IMR-90 (cell line): Measurements from ENCODE around the gene TMEM245. TPM values are rescaled to one million over a fixed set of nuclear protein-coding genes. Genes with fewer than 3 reads are reported as not detected.

Experiments used
- ATAC-seq: fragments of 200-7000 bp; cut with Tn5 transposase; 2 replicates; pipeline ENCODE4 v1.9.1; 2020; ENCODE audit warnings: low read depth, mild to moderate bottlenecking, moderate library complexity
- BruUV-seq: library from RNA; stranded (reverse); fragments of 400-500 nt; replicated peaks from 2 replicates; lab custom pipeline; 2021; lab: Mats Ljungman, UMichigan
- CTCF ChIA-PET: fragments of 300-600 bp; formaldehyde crosslinking; extraction: SDS; loops from one replicate; lab custom pipeline; 2021; ENCODE audit warnings: antibody characterized with exemption; lab: Yijun Ruan, JAX
- POLR2A ChIA-PET: fragments of 300-600 bp; sonication (Branson Sonifier 250); formaldehyde crosslinking; loops from one replicate; lab custom pipeline; 2022; ENCODE audit warnings: antibody characterized with exemption; ENCODE audit not compliant: unreplicated experiment; lab: Charles Lee
- DNase-seq: peaks from one replicate; pipeline ENCODE4 v3.0.0; 2013
- H2AFZ ChIP-seq: replicated peaks from 2 replicates; pipeline ENCODE3; 2013; ENCODE audit warnings: low read length, mild to moderate bottlenecking; ENCODE audit not compliant: poor library complexity
- H2AK5ac ChIP-seq: 2 replicates; pipeline ENCODE4 v1.6.1; 2013; ENCODE audit warnings: low read depth, low read length, inconsistent platforms
- H2AK9ac ChIP-seq: replicated peaks from 2 replicates; pipeline ENCODE3; 2013; ENCODE audit warnings: mild to moderate bottlenecking, low read depth, low read length, moderate library complexity; ENCODE audit not compliant: poor library complexity
- H2BK120ac ChIP-seq: 2 replicates; pipeline ENCODE4 v1.6.1; 2013; ENCODE audit warnings: low read depth, low read length, inconsistent platforms
- H2BK15ac ChIP-seq: 3 replicates; pipeline ENCODE4 v1.6.1; 2013; ENCODE audit warnings: low read depth, low read length, inconsistent platforms
- H2BK20ac ChIP-seq: 2 replicates; pipeline ENCODE4 v1.6.1; 2013; ENCODE audit warnings: low read depth, mild to moderate bottlenecking, inconsistent platforms, low read length, moderate library complexity
- H2BK5ac ChIP-seq: 2 replicates; pipeline ENCODE4 v1.6.1; 2013; ENCODE audit warnings: mild to moderate bottlenecking, low read depth, low read length, inconsistent platforms; ENCODE audit not compliant: poor library complexity, severe bottlenecking
- H3K14ac ChIP-seq: replicated peaks from 2 replicates; pipeline ENCODE4 v1.6.1; 2013; ENCODE audit warnings: low read depth, low read length, inconsistent platforms
- H3K18ac ChIP-seq: 2 replicates; pipeline ENCODE4 v1.6.1; 2013; ENCODE audit warnings: low read depth, low read length, control low read depth
- H3K23ac ChIP-seq: 2 replicates; pipeline ENCODE4 v1.6.1; 2013; ENCODE audit warnings: low read depth, low read length, inconsistent platforms
- H3K27ac ChIP-seq: 2 replicates; pipeline ENCODE4 v1.5.1; 2013; ENCODE audit warnings: mild to moderate bottlenecking, control low read depth, low read length; ENCODE audit not compliant: insufficient read depth
- H3K27me3 ChIP-seq: 2 replicates; pipeline ENCODE4 v1.6.1; 2013; ENCODE audit warnings: low read length; ENCODE audit not compliant: control insufficient read depth, insufficient read depth
- H3K36me3 ChIP-seq: 2 replicates; pipeline ENCODE4 v1.6.1; 2013; ENCODE audit warnings: low read length, mixed read lengths; ENCODE audit not compliant: control insufficient read depth, insufficient read depth
- H3K4ac ChIP-seq: 2 replicates; pipeline ENCODE4 v1.6.1; 2013; ENCODE audit warnings: low read depth, low read length, inconsistent platforms
- H3K4me1 ChIP-seq: 2 replicates; pipeline ENCODE4 v1.6.1; 2013; ENCODE audit warnings: low read length, mixed read lengths; ENCODE audit not compliant: control insufficient read depth, insufficient read depth
- H3K4me2 ChIP-seq: 2 replicates; pipeline ENCODE4 v1.6.1; 2013; ENCODE audit warnings: low read depth, mild to moderate bottlenecking, control low read depth, low read length, moderate library complexity
- H3K4me3 ChIP-seq: 2 replicates; pipeline ENCODE4 v1.5.1; 2013; ENCODE audit warnings: low read depth, mild to moderate bottlenecking, control low read depth, low read length, moderate library complexity; ENCODE audit not compliant: insufficient read depth
- H3K56ac ChIP-seq: 2 replicates; pipeline ENCODE4 v1.6.1; 2013; ENCODE audit warnings: low read length, inconsistent platforms; ENCODE audit not compliant: insufficient read depth; ENCODE audit errors: extremely low read depth
- H3K79me1 ChIP-seq, 2 experiments: 2 replicates each; pipeline ENCODE4 v1.6.1; 2013; ENCODE audit warnings: low read length in 2 of 2, inconsistent platforms in 1 of 2, low read depth in 1 of 2
- H3K9ac ChIP-seq: 2 replicates; pipeline ENCODE4 v1.6.1; 2013; ENCODE audit warnings: low read depth, low read length, control low read depth
- H3K9me1 ChIP-seq: 2 replicates; pipeline ENCODE4 v1.6.1; 2013; ENCODE audit warnings: low read length, inconsistent platforms; ENCODE audit not compliant: insufficient read depth
- H3K9me3 ChIP-seq: 2 replicates; pipeline ENCODE4 v1.6.1; 2013; ENCODE audit warnings: low read length; ENCODE audit not compliant: control insufficient read depth, insufficient read depth
- H4K20me1 ChIP-seq: 2 replicates; pipeline ENCODE4 v1.6.1; 2013; ENCODE audit warnings: low read length, inconsistent platforms; ENCODE audit not compliant: insufficient read depth
- H4K5ac ChIP-seq: 2 replicates; pipeline ENCODE4 v1.6.1; 2013; ENCODE audit warnings: mild to moderate bottlenecking, low read depth, low read length, control low read depth
- H4K8ac ChIP-seq, 2 experiments: 2 replicates each; pipeline ENCODE4 v1.6.1; 2013; ENCODE audit warnings: low read depth in 2 of 2, low read length in 2 of 2, control low read depth in 1 of 2, inconsistent platforms in 1 of 2
- H4K91ac ChIP-seq: 2 replicates; pipeline ENCODE4 v1.6.1; 2013; ENCODE audit warnings: low read depth, low read length, inconsistent platforms; ENCODE audit not compliant: insufficient read depth
- CTCF ChIP-seq: conservative IDR thresholded peaks from 2 replicates; pipeline ENCODE4 v1.5.1; 2012; ENCODE audit warnings: mild to moderate bottlenecking, low read depth, low read length, improper control_type of control experiment
- FOS ChIP-seq: fragments of 150-350 bp; IDR thresholded peaks from 2 replicates; pipeline ENCODE4 v1.6.1; 2016; ENCODE audit warnings: low read depth, low read length
- MAFK ChIP-seq: IDR thresholded peaks from 2 replicates; pipeline ENCODE4 v1.6.1; 2012; ENCODE audit warnings: low read depth, low read length, improper control_type of control experiment
- MAZ ChIP-seq: IDR thresholded peaks from 2 replicates; pipeline ENCODE4 v1.6.1; 2012; ENCODE audit warnings: low read depth, mild to moderate bottlenecking, low read length, improper control_type of control experiment, moderate library complexity, borderline replicate concordance
- MXI1 ChIP-seq: IDR thresholded peaks from 2 replicates; pipeline ENCODE4 v1.6.1; 2012; ENCODE audit warnings: low read depth, mild to moderate bottlenecking, low read length, moderate library complexity, borderline replicate concordance
- RAD21 ChIP-seq: IDR thresholded peaks from 2 replicates; pipeline ENCODE4 v1.6.1; 2012; ENCODE audit warnings: low read length, improper control_type of control experiment
- WGBS, 2 experiments: methylation state at CpG; one replicate each; pipeline versions ENCODE4 v1.1.5 to v1.1.7; 2013; ENCODE audit warnings: missing lambda C conversion rate in 2 of 2; ENCODE audit not compliant: insufficient read length in 1 of 2; ENCODE audit errors: extremely low coverage in 2 of 2; 5-methylcytosine and 5-hydroxymethylcytosine counted together
- dilution Hi-C: fragments of 300-500 bp; cut with HindIII; formaldehyde crosslinking; loops from one replicate; pipeline ENCODE4 v1.14.3; 2018; ENCODE audit warnings: low sequenced_read_pairs; ENCODE audit not compliant: unreplicated experiment
- in situ Hi-C: fragments of 300-500 bp; cut with MboI; formaldehyde crosslinking; loops from 3 replicates; pipeline ENCODE4 v1.14.3; 2019; ENCODE audit warnings: low sequenced_read_pairs, inconsistent platforms, mixed read lengths
- intact Hi-C: fragments of 100-400 bp; cut with micrococcal nuclease; formaldehyde crosslinking; loops from 2 replicates; pipeline ENCODE4 v1.10.0; 2022
- polyA plus RNA-seq, 3 experiments: library from polyadenylated mRNA; depleted of rRNA; stranded (reverse); fragments of >200 nt; gene quantifications; 2 replicates each; pipeline ENCODE4 v1.2.3, GENCODE V29; 2012; ENCODE audit warnings: low replicate concordance in 1 of 3
- total RNA-seq: library from RNA; depleted of rRNA; stranded (reverse); fragments of >200 nt; gene quantifications from 2 replicates; pipeline ENCODE4 v1.2.3, GENCODE V29; 2012
- TF ChIP-seq, protein P1 (sequence below): fragments of 150-350 bp; IDR thresholded peaks from 2 replicates; pipeline ENCODE4 v1.6.1; 2016; ENCODE audit warnings: low read depth, mild to moderate bottlenecking, low read length, moderate library complexity, borderline replicate concordance

TMEM245 gene
- total and polyA plus RNA-seq, 2 of the 4 experiments (the other 2 are of a cell fraction): 24.8 to 57.9 TPM

- Histone ChIP-seq H3K14ac (no peak overlapping the region), H3K36me3 (peaks cover 30% of the 10 kb centered on the region), H3K27me3 (no peaks in the 10 kb centered on the region), H4K8ac (no peak overlapping the region), H3K27ac (no peak overlapping the region), H4K91ac (no peak overlapping the region), H3K56ac (no peak overlapping the region), H2AK9ac (no peak overlapping the region), H3K4ac (no peak overlapping the region), H2BK15ac (no peak overlapping the region), H3K23ac (no peak overlapping the region), H4K20me1 (no peaks in the 10 kb centered on the region), H3K79me1 (peaks cover 0 to 2% of the 10 kb centered on the region in 2 experiments; a peak in 2 of 4 replicates), H2BK20ac (no peak overlapping the region), H2AFZ (no peak overlapping the region), H3K4me3 (no peak overlapping the region), H3K9me1 (no peaks in the 10 kb centered on the region), H3K18ac (no peak overlapping the region), H2BK5ac (no peak overlapping the region), H3K9me3 (no peaks in the 10 kb centered on the region), H3K9ac (no peak overlapping the region), H2AK5ac (no peak overlapping the region), H3K4me1 (no peaks in the 10 kb centered on the region), H4K5ac (no peak overlapping the region), H3K4me2 (no peak overlapping the region), H2BK120ac (no peak overlapping the region)
- BruUV-seq: no TSS peak
- intact Hi-C loops: no loop called here
- ChIA-PET CTCF (interaction anchor here (0.9 kb wide), 1 partner anchor 8 kb away, joined by 3 read pairs; no protein-coding TSS in a partner anchor), POLR2A (no interaction called here)
- TF ChIP-seq FOS: no peak
- TF ChIP-seq, protein P1, sequence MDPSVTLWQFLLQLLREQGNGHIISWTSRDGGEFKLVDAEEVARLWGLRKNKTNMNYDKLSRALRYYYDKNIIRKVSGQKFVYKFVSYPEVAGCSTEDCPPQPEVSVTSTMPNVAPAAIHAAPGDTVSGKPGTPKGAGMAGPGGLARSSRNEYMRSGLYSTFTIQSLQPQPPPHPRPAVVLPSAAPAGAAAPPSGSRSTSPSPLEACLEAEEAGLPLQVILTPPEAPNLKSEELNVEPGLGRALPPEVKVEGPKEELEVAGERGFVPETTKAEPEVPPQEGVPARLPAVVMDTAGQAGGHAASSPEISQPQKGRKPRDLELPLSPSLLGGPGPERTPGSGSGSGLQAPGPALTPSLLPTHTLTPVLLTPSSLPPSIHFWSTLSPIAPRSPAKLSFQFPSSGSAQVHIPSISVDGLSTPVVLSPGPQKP: no peak
- no peak for TF ChIP-seq MXI1
- TF ChIP-seq CTCF: no peak
- no peak for TF ChIP-seq MAZ
- TF ChIP-seq RAD21: no peak
- TF ChIP-seq MAFK: no peak
- no peak for ATAC-seq
- no CpG with 5 or more reads among the region's 1 CpG for WGBS, 2 experiments
- dilution Hi-C loops: no loop called here
- no peak for DNase-seq
- in situ Hi-C loops: loop anchor here (25.0 kb wide), 1 partner anchor 261 kb away; the partner anchor contains the start of gene EPB41L4B
These were observed 68.0 kb downstream of the TMEM245 start for GRCh38 chr9:109051733-109052132.
